Breast epithelium (tissue), 4 donors: ENCODE measurements around the gene RAD50. TPM values are rescaled to one million over a fixed set of nuclear protein-coding genes. Genes with fewer than 3 reads are reported as not detected.

Experiments
- DNase-seq, 2 donors: peaks; one replicate each; pipeline ENCODE4 v3.0.0-alpha.2; 2019; ENCODE audit warnings: low spot score in 2 of 2
- H3K27ac ChIP-seq, 2 donors: fragments of 200-600 bp; sonication (generic) in 1 of 2; one replicate each; pipeline ENCODE4 v1.5.1; 2016 to 2019; ENCODE audit warnings: mild to moderate bottlenecking in 1 of 2
- H3K27me3 ChIP-seq, 2 donors: fragments of 200-600 bp; sonication (generic) in 1 of 2; one replicate each; pipeline versions ENCODE4 v1.5.1 to v1.6.0; 2017 to 2019; ENCODE audit warnings: control low read depth in 1 of 2, mild to moderate bottlenecking in 1 of 2
- H3K36me3 ChIP-seq: fragments of 200-600 bp; one replicate; pipeline ENCODE4 v1.5.1; 2019
- H3K4me1 ChIP-seq, 2 donors: fragments of 200-600 bp; sonication (generic); one replicate each; pipeline ENCODE4 v1.5.1; 2016 to 2019; ENCODE audit warnings: control low read depth in 1 of 2
- H3K4me3 ChIP-seq, 3 donors: fragments of 200-600 bp; sonication (generic); 1 replicate in 2 of 3; 2 replicates in 1 of 3; pipeline ENCODE4 v1.5.1; 2016 to 2019; ENCODE audit warnings: mild to moderate bottlenecking in 3 of 3, moderate library complexity in 2 of 3
- H3K9me3 ChIP-seq, 2 donors: fragments of 200-600 bp; sonication (generic) in 1 of 2; one replicate each; pipeline ENCODE4 v1.5.1; 2016 to 2019; ENCODE audit warnings: control low read depth in 1 of 2
- CTCF ChIP-seq, 3 donors: fragments of 450-650 bp; IDR thresholded peaks; one replicate each; pipeline ENCODE4 v1.5.1; 2016 to 2017; ENCODE audit warnings: antibody characterized with exemption in 3 of 3, mild to moderate bottlenecking in 3 of 3, moderate library complexity in 3 of 3
- POLR2A ChIP-seq: fragments of 450-650 bp; IDR thresholded peaks from one replicate; pipeline ENCODE4 v1.6.1; 2016; ENCODE audit warnings: antibody characterized with exemption, mild to moderate bottlenecking, moderate library complexity
- POLR2AphosphoS5 ChIP-seq, 3 donors: sonication (generic); formaldehyde crosslinking; IDR thresholded peaks; one replicate each; pipeline ENCODE4 v1.6.1; 2017; ENCODE audit warnings: antibody characterized with exemption in 3 of 3
- intact Hi-C: fragments of 100-400 bp; cut with DNase I; formaldehyde crosslinking; loops from one replicate; pipeline ENCODE4 v1.15.1; 2023; ENCODE audit warnings: low total_unique reads
- total RNA-seq, 3 donors: library from RNA; depleted of rRNA; stranded (reverse); fragments of >200 nt; gene quantifications; one replicate each; pipeline ENCODE4 v1.1.0, GENCODE V29; 2016

The RAD50 gene
- total RNA-seq, 3 donors from 2014 or later = 44.2 to 47.4 (median 44.6) TPM

DNA sequence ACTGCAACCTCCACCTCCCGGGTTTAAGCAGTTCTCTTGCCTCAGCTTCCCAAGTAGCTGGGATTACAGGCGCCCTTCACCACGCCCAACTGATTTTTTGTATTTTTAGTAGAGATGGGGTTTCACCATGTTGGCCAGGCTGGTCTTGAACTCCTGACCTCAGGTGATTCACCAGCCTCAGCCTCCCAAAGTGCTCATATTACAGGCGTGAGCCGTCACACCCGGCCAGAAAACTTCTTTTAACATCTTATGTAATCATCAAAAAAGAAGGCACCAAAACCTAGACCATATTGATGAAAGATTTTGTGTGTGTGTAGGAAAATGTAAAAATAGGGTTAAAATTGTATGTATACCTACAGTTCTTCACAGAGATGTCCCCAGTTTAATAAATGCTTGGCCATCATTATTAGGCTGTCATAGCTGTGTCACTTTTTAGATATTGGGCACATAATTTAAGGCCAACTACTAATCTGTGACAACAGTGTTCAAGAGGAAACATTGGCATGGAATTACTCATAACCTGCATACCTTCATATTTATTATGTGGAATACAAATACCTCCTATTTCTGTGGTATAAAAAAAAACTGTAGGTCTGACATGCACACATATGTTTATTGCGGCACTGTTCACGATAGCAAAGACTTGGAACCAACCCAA lies 44.4 kb downstream of the RAD50 start:
- Histone ChIP-seq H3K4me1 (no peaks in the 10 kb centered on the region), H3K9me3 (no peaks in the 10 kb centered on the region), H3K27ac (no peak overlapping the region), H3K27me3 (no peaks in the 10 kb centered on the region), H3K4me3 (no peak overlapping the region), H3K36me3 (peaks cover 3% of the 10 kb centered on the region)
- no peak for DNase-seq
- no peak for TF ChIP-seq CTCF (IDR thresholded peaks at IDR 0.05)
- TF ChIP-seq POLR2A = no peak
- intact Hi-C loops = no loop called here

DNA sequence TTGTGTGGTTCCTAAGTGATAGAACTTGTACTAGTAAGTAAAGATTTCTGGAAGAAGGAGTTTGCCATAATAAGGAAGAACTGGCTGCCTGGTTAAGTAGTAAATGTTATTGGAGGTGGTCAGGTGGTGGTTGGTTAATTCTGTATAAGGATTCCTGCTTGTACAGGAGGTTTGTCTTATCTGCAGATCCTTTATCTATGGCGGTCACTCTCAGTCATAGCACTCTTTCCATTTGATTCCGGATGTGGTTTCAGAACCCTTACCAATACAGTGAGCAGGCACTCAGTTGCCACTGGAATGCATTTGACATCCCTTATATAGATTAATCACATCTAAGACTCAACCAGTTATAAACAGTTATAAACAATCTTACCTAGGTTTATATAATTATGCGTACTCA lies 50.3 kb downstream of the RAD50 start:
- TF ChIP-seq CTCF (IDR thresholded peaks at IDR 0.05) (no peak), POLR2AphosphoS5 (IDR thresholded peaks at IDR 0.05) (no peak), POLR2A (no peak)
- Histone ChIP-seq H3K4me1 (no peaks in the 10 kb centered on the region), H3K4me3 (no peak overlapping the region), H3K27me3 (no peaks in the 10 kb centered on the region), H3K27ac (no peak overlapping the region), H3K36me3 (peaks cover 6% of the 10 kb centered on the region), H3K9me3 (no peaks in the 10 kb centered on the region)
- DNase-seq = no peak
- intact Hi-C loops = no loop called here

DNA sequence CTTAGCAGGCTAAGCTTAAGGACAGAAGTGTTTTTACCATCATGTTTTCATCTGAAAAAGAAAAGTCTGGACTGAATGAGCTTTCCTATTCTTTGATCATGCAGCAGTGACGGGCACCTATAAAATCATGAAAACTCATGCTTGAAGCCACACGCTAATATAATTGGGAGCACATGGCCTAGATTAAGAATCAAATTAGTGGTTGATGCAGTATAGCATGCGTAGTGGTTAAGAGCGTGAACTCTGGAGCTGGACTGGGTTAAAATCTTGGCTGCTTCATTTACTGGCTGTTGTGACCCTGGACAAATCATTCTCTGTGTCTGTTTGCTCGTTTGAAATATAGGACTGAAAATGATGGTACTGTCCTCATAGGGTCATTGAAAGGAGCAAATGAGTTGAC lies 51.3 kb downstream of the RAD50 start:
- H3K27ac ChIP-seq = no peak overlapping the region
- H3K27me3 ChIP-seq = no peaks in the 10 kb centered on the region
- no peak overlapping the region for H3K4me3 ChIP-seq
- no peak for TF ChIP-seq POLR2AphosphoS5 (IDR thresholded peaks at IDR 0.05)
- TF ChIP-seq CTCF (IDR thresholded peaks at IDR 0.05) = no peak
- TF ChIP-seq POLR2A = no peak
- H3K36me3 ChIP-seq = peaks cover 6% of the 10 kb centered on the region
- H3K9me3 ChIP-seq = no peaks in the 10 kb centered on the region
- intact Hi-C loops = no loop called here
- no peak for DNase-seq
- H3K4me1 ChIP-seq = no peaks in the 10 kb centered on the region

- no peak overlapping the region for H3K27ac ChIP-seq
- TF ChIP-seq POLR2AphosphoS5 (IDR thresholded peaks at IDR 0.05) (no peak), POLR2A (no peak), CTCF (IDR thresholded peaks at IDR 0.05) (no peak)
- H3K9me3 ChIP-seq = no peaks in the 10 kb centered on the region
- H3K27me3 ChIP-seq = no peaks in the 10 kb centered on the region
- H3K36me3 ChIP-seq = peaks cover 3% of the 10 kb centered on the region
- no peaks in the 10 kb centered on the region for H3K4me1 ChIP-seq
- DNase-seq = no peak
- intact Hi-C loops = no loop called here
- H3K4me3 ChIP-seq = no peak overlapping the region
Measured at GRCh38 chr5:132611965-132612364, 55.2 kb downstream of the RAD50 start.

GRCh38 chr5:132612846-132613245 lies 56.1 kb downstream of the RAD50 start:
- Histone ChIP-seq H3K4me1 (no peaks in the 10 kb centered on the region), H3K9me3 (no peaks in the 10 kb centered on the region), H3K27me3 (no peaks in the 10 kb centered on the region), H3K4me3 (no peak overlapping the region), H3K27ac (no peak overlapping the region), H3K36me3 (peaks cover 3% of the 10 kb centered on the region)
- intact Hi-C loops = no loop called here
- TF ChIP-seq POLR2AphosphoS5 (IDR thresholded peaks at IDR 0.05) = no peak
- no peak for TF ChIP-seq POLR2A
- no peak for TF ChIP-seq CTCF (IDR thresholded peaks at IDR 0.05)
- DNase-seq = no peak
